ENCODE results near the gene ATXN1. TPM values are rescaled to one million over a fixed set of nuclear protein-coding genes. Genes with fewer than 3 reads are reported as not detected.

The ATXN1 gene
- total and polyA plus RNA-seq, 2 of the 13 experiments (the other 11 are each of a cell fraction or from before 2014, with no cell fraction given), result 20.7 to 39.5 TPM

- in situ Hi-C loops (cut with HindIII; ENCODE audit: extremely low pct_ligation_motif_present, low pct_unique_long_range_greater_than_20kb), result no loop called here
- FAIRE-seq, result peak; percentile 70
Measured at GRCh38 chr6:16555550-16555949, 205.7 kb downstream of the ATXN1 start.

DNA sequence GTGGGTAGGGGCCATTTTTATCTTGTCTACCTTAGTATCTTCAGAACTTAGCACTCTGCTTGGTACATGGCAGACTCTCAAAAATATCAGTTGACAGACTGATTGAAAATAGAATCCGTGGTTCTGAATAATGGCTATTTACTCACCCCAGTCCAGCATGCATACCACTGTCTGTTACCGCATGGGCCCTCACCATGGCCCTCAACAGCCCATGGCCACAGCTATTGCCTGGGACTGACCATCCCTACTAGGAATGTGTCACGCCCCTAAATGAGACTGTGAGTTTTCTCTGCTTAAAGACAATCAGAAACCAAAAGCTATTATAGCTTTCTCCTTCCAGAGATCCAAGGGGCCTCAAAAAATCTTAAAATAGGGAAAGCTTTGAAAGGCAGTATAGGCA, 207.7 kb downstream of the ATXN1 start:
- no peak for DNase-seq (ENCODE audit: low spot score)
- Histone ChIP-seq H3K4me1 (ENCODE audit: insufficient read depth, low read length) (no peaks in the 10 kb centered on the region), H4K20me1 (ENCODE audit: insufficient read depth, low read length) (no peaks in the 10 kb centered on the region), H2AFZ (ENCODE audit: low read length) (no peak overlapping the region), H3K9me3 (ENCODE audit: low read length) (no peaks in the 10 kb centered on the region), H3K27me3 (ENCODE audit: control insufficient read depth in 1 of 2, insufficient read depth in 2 of 2, low read length in 2 of 2) (no peaks in the 10 kb centered on the region), H3K4me3 (replicated peaks in 1 of 3; ENCODE audit: insufficient read depth in 1 of 3, low read depth in 2 of 3, low read length in 3 of 3) (no peak overlapping the region), H3K79me2 (ENCODE audit: insufficient read depth, low read length) (no peaks in the 10 kb centered on the region), H3K27ac (ENCODE audit: extremely low read length, insufficient read depth, low read length) (no peak overlapping the region), H3K4me2 (ENCODE audit: low read depth, low read length) (no peak overlapping the region), H3K36me3 (replicated peaks in 1 of 2; ENCODE audit: control insufficient read depth in 1 of 2, insufficient read depth in 2 of 2, low read length in 2 of 2) (peaks cover 4 to 6% of the 10 kb centered on the region in 2 experiments; a peak in 4 of 5 replicates), H3K9ac (ENCODE audit: insufficient read depth, low read depth, low read length) (no peak overlapping the region)
- in situ Hi-C loops (cut with HindIII; ENCODE audit: extremely low pct_ligation_motif_present, low pct_unique_long_range_greater_than_20kb) (no loop called here), intact Hi-C loops (cut with micrococcal nuclease; ENCODE audit: unreplicated experiment) (no loop called here)
- TF ChIP-seq ZNF280B (CRISPR knock-in tag; IDR thresholded peaks at IDR 0.05; ENCODE audit: borderline replicate concordance) (no peak), RNF2 (conservative IDR thresholded peaks at IDR 0.05; ENCODE audit: low read depth) (no peak), RBM22 (optimal IDR thresholded peaks at IDR 0.05; ENCODE audit: low read length) (peak; percentile 19), GTF3A (CRISPR knock-in tag; conservative IDR thresholded peaks at IDR 0.05) (no peak)
- BruUV-seq (replicated peaks), result no TSS peak
- ChIA-PET CTCF (ENCODE audit: low intra/inter-chr PET ratio, low total read pairs) (no interaction called here), POLR2A (no interaction called here)
- ATAC-seq, result no peak
- WGBS (ENCODE audit: low lambda C conversion rate), result 95% methylated on average over 3 of the region's 3 CpGs
- FAIRE-seq, result no peak

More at GRCh38 chr6:16555550-16555949, 205.7 kb downstream of the ATXN1 start:
- Histone ChIP-seq H3K9me3 (ENCODE audit: low read length) (no peaks in the 10 kb centered on the region), H3K79me2 (ENCODE audit: insufficient read depth, low read length) (no peaks in the 10 kb centered on the region), H3K27me3 (ENCODE audit: control insufficient read depth in 1 of 2, insufficient read depth in 2 of 2, low read length in 2 of 2) (no peaks in the 10 kb centered on the region), H3K4me3 (replicated peaks in 1 of 3; ENCODE audit: insufficient read depth in 1 of 3, low read depth in 2 of 3, low read length in 3 of 3) (no peak overlapping the region), H3K27ac (ENCODE audit: extremely low read length, insufficient read depth, low read length) (no peak overlapping the region), H3K9ac (ENCODE audit: insufficient read depth, low read depth, low read length) (no peak overlapping the region), H2AFZ (ENCODE audit: low read length) (no peak overlapping the region), H3K4me2 (ENCODE audit: low read depth, low read length) (no peak overlapping the region), H3K36me3 (replicated peaks in 1 of 2; ENCODE audit: control insufficient read depth in 1 of 2, insufficient read depth in 2 of 2, low read length in 2 of 2) (peaks cover 2 to 3% of the 10 kb centered on the region in 2 experiments), H3K4me1 (ENCODE audit: insufficient read depth, low read length) (no peaks in the 10 kb centered on the region), H4K20me1 (ENCODE audit: insufficient read depth, low read length) (no peaks in the 10 kb centered on the region)
- ATAC-seq (no peak), DNase-seq (ENCODE audit: low spot score) (no peak)
- 94% methylated on average over 3 of the region's 3 CpGs for WGBS (ENCODE audit: low lambda C conversion rate)
- no TSS peak for BruUV-seq (replicated peaks)
- intact Hi-C loops (cut with micrococcal nuclease; ENCODE audit: unreplicated experiment), result no loop called here
- ChIA-PET CTCF (ENCODE audit: low intra/inter-chr PET ratio, low total read pairs) (no interaction called here), POLR2A (no interaction called here)
- TF ChIP-seq, protein P1, sequence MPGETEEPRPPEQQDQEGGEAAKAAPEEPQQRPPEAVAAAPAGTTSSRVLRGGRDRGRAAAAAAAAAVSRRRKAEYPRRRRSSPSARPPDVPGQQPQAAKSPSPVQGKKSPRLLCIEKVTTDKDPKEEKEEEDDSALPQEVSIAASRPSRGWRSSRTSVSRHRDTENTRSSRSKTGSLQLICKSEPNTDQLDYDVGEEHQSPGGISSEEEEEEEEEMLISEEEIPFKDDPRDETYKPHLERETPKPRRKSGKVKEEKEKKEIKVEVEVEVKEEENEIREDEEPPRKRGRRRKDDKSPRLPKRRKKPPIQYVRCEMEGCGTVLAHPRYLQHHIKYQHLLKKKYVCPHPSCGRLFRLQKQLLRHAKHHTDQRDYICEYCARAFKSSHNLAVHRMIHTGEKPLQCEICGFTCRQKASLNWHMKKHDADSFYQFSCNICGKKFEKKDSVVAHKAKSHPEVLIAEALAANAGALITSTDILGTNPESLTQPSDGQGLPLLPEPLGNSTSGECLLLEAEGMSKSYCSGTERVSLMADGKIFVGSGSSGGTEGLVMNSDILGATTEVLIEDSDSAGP (CRISPR knock-in tag; IDR thresholded peaks at IDR 0.05; ENCODE audit: borderline replicate concordance), result no peak
- no peak for TF ChIP-seq U2AF2 (IDR thresholded peaks at IDR 0.05; ENCODE audit: low read depth, low read length)
